ENCODE results near the gene C1orf232. TPM values are rescaled to one million over a fixed set of nuclear protein-coding genes. Genes with fewer than 3 reads are reported as not detected.

Gene C1orf232
- total and polyA plus RNA-seq, 2 donors (not counting 3 experiments of a cell fraction or from before 2014, with no cell fraction given) = not detected

DNA sequence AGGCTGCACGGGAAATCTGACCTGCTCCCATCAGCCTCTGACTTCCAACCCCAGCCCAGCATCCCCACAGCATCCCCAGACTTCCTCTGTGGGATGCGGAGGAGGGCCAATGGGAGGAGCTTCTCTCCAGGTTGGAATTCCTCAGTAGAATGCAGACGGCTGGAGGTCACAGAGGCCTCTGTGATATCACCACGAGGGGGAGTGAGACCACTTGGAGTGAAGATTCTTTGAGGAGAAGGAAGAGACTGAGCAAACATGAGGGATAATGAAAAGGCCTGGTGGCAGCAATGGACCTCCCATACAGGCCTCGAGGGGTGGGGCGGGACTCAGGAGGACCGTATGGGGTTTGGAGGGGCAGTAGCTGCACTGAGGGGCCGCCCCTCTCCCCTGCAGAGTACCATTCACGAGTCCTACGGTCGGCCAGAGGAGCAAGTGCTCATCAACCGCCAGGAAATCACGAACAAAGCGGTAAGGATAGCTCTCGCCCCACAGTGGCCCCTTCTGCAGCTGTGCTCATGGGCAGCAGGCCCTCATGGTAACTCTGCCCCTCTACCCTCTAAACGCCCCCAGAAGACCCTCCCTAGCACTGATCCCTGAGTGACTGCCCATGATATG, 21.7 kb upstream of the C1orf232 start, which contains the start of gene CATSPER4:
TSS of gene CATSPER4 (plus strand) at position 230 of the 615 bp plus-strand sequence. CDS start at position 256, 26 bp downstream.
- Histone ChIP-seq H3K9me1 (replicated peaks; ENCODE audit: control insufficient read depth, extremely low read depth, insufficient read depth, low read length) (no peaks in the 10 kb centered on the region), H3K36me3 (ENCODE audit: control insufficient read depth in 2 of 2, extremely low read depth in 1 of 2, insufficient read depth in 2 of 2, low read length in 2 of 2) (no peaks in the 10 kb centered on the region), H3K9me3 (replicated peaks; ENCODE audit: control insufficient read depth, insufficient read depth, low read length) (no peaks in the 10 kb centered on the region), H3K9ac (replicated peaks; ENCODE audit: extremely low read depth, insufficient read depth, low read length) (no peak within 1 kb of the TSS), H3K27me3 (ENCODE audit: control insufficient read depth in 2 of 2, insufficient read depth in 2 of 2, low read length in 2 of 2) (peaks cover 0 to 5% of the 10 kb centered on the region in 2 experiments), H4K20me1 (replicated peaks; ENCODE audit: control insufficient read depth, extremely low read depth, insufficient read depth, low read length) (no peaks in the 10 kb centered on the region), H2AFZ (ENCODE audit: low read depth, low read length) (no peak within 1 kb of the TSS), H3K79me2 (ENCODE audit: control insufficient read depth, insufficient read depth, low read length) (no peaks in the 10 kb centered on the region), H3K4me1 (ENCODE audit: control insufficient read depth, extremely low read depth, insufficient read depth, low read length) (no peaks in the 10 kb centered on the region), H3K4me2 (ENCODE audit: insufficient read depth, low read length) (no peak within 1 kb of the TSS), H3K4me3 (replicated peaks in 1 of 3; ENCODE audit: insufficient read depth in 1 of 3, low read depth in 1 of 3, low read length in 3 of 3) (no peak within 1 kb of the TSS), H3K27ac (ENCODE audit: insufficient read depth, low read depth, low read length) (no peak within 1 kb of the TSS)
- ChIA-PET CTCF (interaction anchor here (1.1 to 2.6 kb wide), 4 partner anchors 21 to 227 kb away, joined by 4 to 12 read pairs (median 8); partner anchors contain the start of genes CEP85 and ZNF593), POLR2A (no interaction called here)
- intact Hi-C loops (cut with micrococcal nuclease) = no loop called here
- no TSS peak for BruUV-seq (replicated peaks)
- no peak for DNase-seq (ENCODE audit: low read depth, low spot score)
- dilution Hi-C loops (cut with MboI; ENCODE audit: extremely low pct_ligation_motif_present, low sequenced_read_pairs) = no loop called here
- FAIRE-seq = no peak
- TF ChIP-seq, protein P1, sequence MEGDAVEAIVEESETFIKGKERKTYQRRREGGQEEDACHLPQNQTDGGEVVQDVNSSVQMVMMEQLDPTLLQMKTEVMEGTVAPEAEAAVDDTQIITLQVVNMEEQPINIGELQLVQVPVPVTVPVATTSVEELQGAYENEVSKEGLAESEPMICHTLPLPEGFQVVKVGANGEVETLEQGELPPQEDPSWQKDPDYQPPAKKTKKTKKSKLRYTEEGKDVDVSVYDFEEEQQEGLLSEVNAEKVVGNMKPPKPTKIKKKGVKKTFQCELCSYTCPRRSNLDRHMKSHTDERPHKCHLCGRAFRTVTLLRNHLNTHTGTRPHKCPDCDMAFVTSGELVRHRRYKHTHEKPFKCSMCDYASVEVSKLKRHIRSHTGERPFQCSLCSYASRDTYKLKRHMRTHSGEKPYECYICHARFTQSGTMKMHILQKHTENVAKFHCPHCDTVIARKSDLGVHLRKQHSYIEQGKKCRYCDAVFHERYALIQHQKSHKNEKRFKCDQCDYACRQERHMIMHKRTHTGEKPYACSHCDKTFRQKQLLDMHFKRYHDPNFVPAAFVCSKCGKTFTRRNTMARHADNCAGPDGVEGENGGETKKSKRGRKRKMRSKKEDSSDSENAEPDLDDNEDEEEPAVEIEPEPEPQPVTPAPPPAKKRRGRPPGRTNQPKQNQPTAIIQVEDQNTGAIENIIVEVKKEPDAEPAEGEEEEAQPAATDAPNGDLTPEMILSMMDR (IDR thresholded peaks at IDR 0.05; ENCODE audit: extremely low read depth in 1 of 2, insufficient read depth in 1 of 2, low read depth in 1 of 2, low read length in 2 of 2) = peak in 1 of 2 donors; percentile 12
- TF ChIP-seq POLR2A (IDR thresholded peaks at IDR 0.05; ENCODE audit: low read depth, low read length) = no peak

GRCh38 chr1:26189751-26190275, 21.1 kb upstream of the C1orf232 start:
- intact Hi-C loops (cut with micrococcal nuclease) (no loop called here), dilution Hi-C loops (cut with MboI; ENCODE audit: extremely low pct_ligation_motif_present, low sequenced_read_pairs) (no loop called here)
- no peaks in the 10 kb centered on the region for H3K9me3 ChIP-seq (replicated peaks; ENCODE audit: control insufficient read depth, insufficient read depth, low read length)
- POLR2A ChIA-PET = no interaction called here
- H3K9ac ChIP-seq (replicated peaks; ENCODE audit: extremely low read depth, insufficient read depth, low read length) = no peak overlapping the region
- no peaks in the 10 kb centered on the region for H3K79me2 ChIP-seq (ENCODE audit: control insufficient read depth, insufficient read depth, low read length)
- no peaks in the 10 kb centered on the region for H3K36me3 ChIP-seq (ENCODE audit: control insufficient read depth in 2 of 2, extremely low read depth in 1 of 2, insufficient read depth in 2 of 2, low read length in 2 of 2)
- no peaks in the 10 kb centered on the region for H3K4me1 ChIP-seq (ENCODE audit: control insufficient read depth, extremely low read depth, insufficient read depth, low read length)
- H3K27ac ChIP-seq (ENCODE audit: insufficient read depth, low read depth, low read length) = no peak overlapping the region
- BruUV-seq (replicated peaks) = no TSS peak
- no peak overlapping the region for H2AFZ ChIP-seq (ENCODE audit: low read depth, low read length)
- peaks cover 0 to 5% of the 10 kb centered on the region in 2 experiments for H3K27me3 ChIP-seq (ENCODE audit: control insufficient read depth in 2 of 2, insufficient read depth in 2 of 2, low read length in 2 of 2)
- no peaks in the 10 kb centered on the region for H4K20me1 ChIP-seq (replicated peaks; ENCODE audit: control insufficient read depth, extremely low read depth, insufficient read depth, low read length)
- H3K9me1 ChIP-seq (replicated peaks; ENCODE audit: control insufficient read depth, extremely low read depth, insufficient read depth, low read length) = no peaks in the 10 kb centered on the region
- H3K4me3 ChIP-seq (replicated peaks in 1 of 3; ENCODE audit: insufficient read depth in 1 of 3, low read depth in 1 of 3, low read length in 3 of 3) = no peak overlapping the region
- FAIRE-seq (no peak), DNase-seq (ENCODE audit: low read depth, low spot score) (no peak)
- CTCF ChIA-PET = interaction anchor here (1.1 to 2.6 kb wide), 5 partner anchors 20 to 227 kb away, joined by 3 to 12 read pairs (median 8); partner anchors contain the start of genes CEP85 and ZNF593
- H3K4me2 ChIP-seq (ENCODE audit: insufficient read depth, low read length) = no peak overlapping the region
- TF ChIP-seq POLR2A (IDR thresholded peaks at IDR 0.05; ENCODE audit: low read depth, low read length) = no peak
- TF ChIP-seq JUN (IDR thresholded peaks at IDR 0.05; ENCODE audit: borderline replicate concordance, insufficient read depth, insufficient read length, low read depth) = no peak
- TF ChIP-seq, protein P1 (IDR thresholded peaks at IDR 0.05; ENCODE audit: extremely low read depth in 1 of 2, insufficient read depth in 1 of 2, low read depth in 1 of 2, low read length in 2 of 2) = peak in 1 of 2 donors; percentile 9
